Fibroblast of pulmonary artery (primary cell): Measurements from ENCODE around the gene FN3K.

Source experiments
- DNase-seq: peaks from one replicate; pipeline ENCODE4 v3.0.0-alpha.2; 2010; ENCODE audit warnings: low read depth
- H3K4me3 ChIP-seq: replicated peaks from 2 replicates; pipeline ENCODE4 v1.5.1; 2011; ENCODE audit warnings: low read depth, mild to moderate bottlenecking, control low read depth, low read length, moderate library complexity
- TF ChIP-seq, protein P1 (sequence below): IDR thresholded peaks from 2 replicates; pipeline ENCODE4 v1.5.1; 2011; ENCODE audit warnings: mild to moderate bottlenecking, control low read depth, low read length, inconsistent platforms; ENCODE audit errors: missing control alignments

The FN3K gene

DNA sequence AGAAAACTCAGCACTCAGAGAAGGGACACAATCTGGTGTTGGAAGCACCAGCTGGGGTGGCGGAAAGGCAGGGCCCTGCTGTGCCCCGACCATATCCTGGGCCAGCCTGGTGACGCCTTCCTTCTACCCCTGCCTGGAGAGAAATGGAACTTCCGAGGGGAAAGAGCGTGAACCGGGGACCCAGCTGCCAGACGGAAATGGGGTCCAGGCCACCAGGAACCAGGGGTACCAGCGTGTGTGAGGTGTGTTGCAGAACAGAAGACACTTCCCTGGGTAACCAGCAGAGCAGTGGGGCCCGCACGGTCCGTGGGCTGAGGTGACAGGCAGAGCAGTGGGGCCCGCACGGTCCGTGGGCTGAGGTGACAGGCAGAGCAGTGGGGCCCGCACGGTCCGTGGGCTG is 43.7 kb upstream of the FN3K start:
- no peak for DNase-seq
- TF ChIP-seq, protein P1, sequence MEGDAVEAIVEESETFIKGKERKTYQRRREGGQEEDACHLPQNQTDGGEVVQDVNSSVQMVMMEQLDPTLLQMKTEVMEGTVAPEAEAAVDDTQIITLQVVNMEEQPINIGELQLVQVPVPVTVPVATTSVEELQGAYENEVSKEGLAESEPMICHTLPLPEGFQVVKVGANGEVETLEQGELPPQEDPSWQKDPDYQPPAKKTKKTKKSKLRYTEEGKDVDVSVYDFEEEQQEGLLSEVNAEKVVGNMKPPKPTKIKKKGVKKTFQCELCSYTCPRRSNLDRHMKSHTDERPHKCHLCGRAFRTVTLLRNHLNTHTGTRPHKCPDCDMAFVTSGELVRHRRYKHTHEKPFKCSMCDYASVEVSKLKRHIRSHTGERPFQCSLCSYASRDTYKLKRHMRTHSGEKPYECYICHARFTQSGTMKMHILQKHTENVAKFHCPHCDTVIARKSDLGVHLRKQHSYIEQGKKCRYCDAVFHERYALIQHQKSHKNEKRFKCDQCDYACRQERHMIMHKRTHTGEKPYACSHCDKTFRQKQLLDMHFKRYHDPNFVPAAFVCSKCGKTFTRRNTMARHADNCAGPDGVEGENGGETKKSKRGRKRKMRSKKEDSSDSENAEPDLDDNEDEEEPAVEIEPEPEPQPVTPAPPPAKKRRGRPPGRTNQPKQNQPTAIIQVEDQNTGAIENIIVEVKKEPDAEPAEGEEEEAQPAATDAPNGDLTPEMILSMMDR: no peak
- H3K4me3 ChIP-seq: no peak overlapping the region

- TF ChIP-seq, protein P1: no peak
- DNase-seq: no peak
- H3K4me3 ChIP-seq: no peak overlapping the region
These were observed 43.1 kb upstream of the FN3K start for GRCh38 chr17:82692268-82692667.

- TF ChIP-seq, protein P1: no peak
- no peak overlapping the region for H3K4me3 ChIP-seq
- DNase-seq: no peak
These were observed 42.1 kb upstream of the FN3K start for GRCh38 chr17:82693168-82693867.

GRCh38 chr17:82694647-82695046 is 40.8 kb upstream of the FN3K start:
- DNase-seq: no peak
- no peak overlapping the region for H3K4me3 ChIP-seq
- TF ChIP-seq, protein P1: no peak

DNA sequence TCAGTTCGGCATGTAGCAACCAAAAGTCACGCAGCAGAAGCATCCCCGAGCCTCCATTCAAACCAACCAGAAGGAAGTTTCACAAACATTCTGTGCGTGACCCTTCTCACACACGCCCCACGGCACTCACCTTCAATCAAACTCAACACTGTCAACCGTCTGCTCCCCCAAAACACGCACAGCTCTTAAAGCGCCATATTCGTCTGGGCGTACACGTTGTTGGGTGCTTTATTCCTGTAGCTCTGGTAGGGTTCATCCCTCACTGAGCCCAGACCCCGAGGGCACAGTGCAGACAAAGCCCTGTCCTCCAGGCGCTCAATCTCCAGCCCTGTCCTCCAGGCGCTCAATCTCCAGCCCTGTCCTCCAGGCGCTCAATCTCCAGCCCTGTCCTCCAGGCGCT is 39.2 kb upstream of the FN3K start:
- no peak for DNase-seq
- H3K4me3 ChIP-seq: no peak overlapping the region
- TF ChIP-seq, protein P1: no peak

GRCh38 chr17:82696916-82697807 is 38.3 kb upstream of the FN3K start:
- DNase-seq: no peak
- TF ChIP-seq, protein P1: no peak
- peak overlapping the region; percentile 61 for H3K4me3 ChIP-seq
